K562 (cell line): ENCODE measurements around the gene MGAT5. TPM values are rescaled to one million over a fixed set of nuclear protein-coding genes. Genes with fewer than 3 reads are reported as not detected.

ENCODE experiments used
- ATAC-seq: fragments of 200-7000 bp; cut with Tn5 transposase; 3 replicates; pipeline ENCODE4 v1.9.1; 2020; ENCODE audit warnings: moderate library complexity
- BruUV-seq: library from RNA; stranded (reverse); fragments of 400-500 nt; replicated peaks from 2 replicates; lab custom pipeline; 2021; lab: Mats Ljungman, UMichigan
- CTCF ChIA-PET: fragments of 300-600 bp; formaldehyde crosslinking; extraction: SDS; loops from one replicate; lab custom pipeline; 2021; ENCODE audit warnings: low intra/inter-chr PET ratio; lab: Yijun Ruan, JAX
- POLR2A ChIA-PET: fragments of 300-600, 350-650 bp; sonication (Branson Sonifier 250); formaldehyde crosslinking; extraction: SDS; loops from one replicate; lab custom pipeline; 2021; ENCODE audit warnings: antibody characterized with exemption, inconsistent platforms; lab: Yijun Ruan, JAX
- DNase-seq, 4 experiments: peaks; one replicate each; pipeline versions ENCODE4 v3.0.0 to v3.0.0-alpha.2; 2011 to 2018; ENCODE audit warnings: low spot score in 3 of 4, mixed read lengths in 3 of 4; ENCODE audit errors: extremely low read depth in 1 of 4
- FAIRE-seq: peaks from 2 replicates; lab custom pipeline; 2011; peaks lifted over from hg19 to GRCh38; lab: Jason Lieb, UNC
- H2AFZ ChIP-seq: 2 replicates; pipeline ENCODE4 v1.6.0; 2011; ENCODE audit warnings: low read depth, low read length, control low read depth, inconsistent platforms
- H3K27ac ChIP-seq: fragments of 200-600 bp; 3 replicates; pipeline ENCODE4 v1.8.0; 2011; ENCODE audit warnings: low read depth, mild to moderate bottlenecking, control low read depth, inconsistent platforms, low read length, moderate library complexity, mixed read lengths; ENCODE audit errors: extremely low read depth
- H3K27me3 ChIP-seq, 2 experiments: fragments of 300-600 bp in 1 of 2; 2 replicates in 1 of 2; 3 replicates in 1 of 2; pipeline versions ENCODE4 v1.6.0 to v1.8.0; 2011; ENCODE audit warnings: inconsistent platforms in 2 of 2, low read length in 2 of 2, mild to moderate bottlenecking in 1 of 2, mixed read lengths in 1 of 2, moderate library complexity in 1 of 2; ENCODE audit not compliant: control insufficient read depth in 2 of 2, insufficient read depth in 2 of 2
- H3K36me3 ChIP-seq: fragments of 300-600 bp; 3 replicates; pipeline ENCODE4 v1.8.0; 2011; ENCODE audit warnings: mild to moderate bottlenecking, low read length, inconsistent platforms; ENCODE audit not compliant: control insufficient read depth, insufficient read depth
- H3K4me1 ChIP-seq, 2 experiments: fragments of 200-600 bp in 1 of 2; replicated peaks in 1 of 2; 2 replicates in 1 of 2; 3 replicates in 1 of 2; pipeline versions ENCODE4 v1.5.1 to v1.8.0; 2011; ENCODE audit warnings: inconsistent platforms in 2 of 2, low read length in 2 of 2, mild to moderate bottlenecking in 1 of 2, mixed read lengths in 1 of 2, moderate library complexity in 1 of 2; ENCODE audit not compliant: control insufficient read depth in 2 of 2, insufficient read depth in 2 of 2
- H3K4me2 ChIP-seq: 2 replicates; pipeline ENCODE4 v1.6.1; 2011; ENCODE audit warnings: low read length, control low read depth, inconsistent platforms, mixed read lengths; ENCODE audit not compliant: insufficient read depth
- H3K4me3 ChIP-seq: fragments of 200-600 bp; sonication (generic), shearing (Covaris generic); 2 replicates; pipeline ENCODE4 v1.5.1; 2016; ENCODE audit warnings: control low read depth, inconsistent platforms
- H3K79me2 ChIP-seq: fragments of 200-600 bp; 3 replicates; pipeline ENCODE4 v1.8.0; 2011; ENCODE audit warnings: low read length, inconsistent platforms; ENCODE audit not compliant: control insufficient read depth, insufficient read depth
- H3K9ac ChIP-seq, 2 experiments: 2 replicates each; pipeline versions ENCODE4 v1.6.0 to v1.6.1; 2011; ENCODE audit warnings: low read depth in 2 of 2, low read length in 2 of 2, control low read depth in 1 of 2, inconsistent platforms in 1 of 2, mild to moderate bottlenecking in 1 of 2, mixed read lengths in 1 of 2; ENCODE audit not compliant: insufficient read depth in 1 of 2
- H3K9me1 ChIP-seq: one replicate; pipeline ENCODE4 v1.6.0; 2011; ENCODE audit warnings: inconsistent platforms, mild to moderate bottlenecking, low read length, moderate library complexity; ENCODE audit not compliant: control insufficient read depth, insufficient read depth
- H3K9me3 ChIP-seq: replicated peaks from 2 replicates; pipeline ENCODE4 v1.5.1; 2011; ENCODE audit warnings: low read depth, low read length, inconsistent platforms; ENCODE audit not compliant: control insufficient read depth, insufficient read depth
- H4K20me1 ChIP-seq: replicated peaks from 2 replicates; pipeline ENCODE4 v1.6.1; 2011; ENCODE audit warnings: low read length, inconsistent platforms, mixed read lengths; ENCODE audit not compliant: control insufficient read depth, insufficient read depth
- ADNP ChIP-seq: fragments of 200-800 bp; sonication (Bioruptor generic); IDR thresholded peaks from 2 replicates; pipeline ENCODE4 v1.6.1; 2016; ENCODE audit warnings: missing genetic modification characterization, missing compliant biosample characterization
- ASH1L ChIP-seq: fragments of 450-650 bp; IDR thresholded peaks from 2 replicates; pipeline ENCODE4 v1.6.1; 2018; ENCODE audit warnings: borderline replicate concordance, mild to moderate bottlenecking, low read depth; ENCODE audit not compliant: partially characterized antibody
- CREM ChIP-seq: IDR thresholded peaks from 2 replicates; pipeline ENCODE4 v1.6.1; 2014; ENCODE audit warnings: antibody characterized with exemption, low read depth
- EP400 ChIP-seq: fragments of 450-650 bp; IDR thresholded peaks from 2 replicates; pipeline ENCODE4 v1.6.1; 2017; ENCODE audit warnings: antibody characterized with exemption, mild to moderate bottlenecking, moderate library complexity
- HIVEP1 ChIP-seq: fragments of 250-450 bp; sonication (Bioruptor Pico); IDR thresholded peaks from 2 replicates; pipeline ENCODE4 v1.4.0; 2020; ENCODE audit warnings: mild to moderate bottlenecking
- PTBP1 ChIP-seq: fragments of 200-400 bp; formaldehyde crosslinking; IDR thresholded peaks from 2 replicates; pipeline ENCODE4 v1.6.1; 2017; ENCODE audit warnings: low read depth, low read length
- SNIP1 ChIP-seq: fragments of 450-650 bp; IDR thresholded peaks from 2 replicates; pipeline ENCODE4 v1.7.1; 2017; ENCODE audit warnings: low read depth, mild to moderate bottlenecking
- SRSF9 ChIP-seq: fragments of 200-400 bp; formaldehyde crosslinking; IDR thresholded peaks from 2 replicates; pipeline ENCODE4 v1.6.1; 2017; ENCODE audit warnings: low read depth, low read length, borderline replicate concordance
- TCF7 ChIP-seq: sonication (generic); IDR thresholded peaks from 2 replicates; pipeline ENCODE4 v1.6.1; 2016; ENCODE audit warnings: antibody characterized with exemption, borderline replicate concordance
- WGBS: fragments of 100-300 bp; shearing (Covaris generic); methylation state at CpG from one replicate; pipeline ENCODE4 v1.1.6; 2016; ENCODE audit warnings: low coverage, mixed read lengths; ENCODE audit not compliant: insufficient coverage; ENCODE audit errors: missing lambda C conversion rate; 5-methylcytosine and 5-hydroxymethylcytosine counted together
- in situ Hi-C: fragments of 300-500 bp; cut with MboI; formaldehyde crosslinking; loops from 4 replicates; pipeline ENCODE4 v1.15.0; 2018; ENCODE audit warnings: inconsistent platforms, mixed read lengths
- intact Hi-C: fragments of 100-400 bp; cut with micrococcal nuclease; formaldehyde crosslinking; loops from 2 replicates; pipeline ENCODE4 v1.14.2; 2022
- polyA plus RNA-seq, 8 experiments: library from polyadenylated mRNA; depleted of rRNA in 4 of 8; stranded (reverse) in 5 of 8; unstranded in 3 of 8; fragments of >200 nt; fragmentation: Nextera tagmentation in 2 of 8; fragmentation: Illumina TruSeq in 1 of 8; extraction: Ambion mirVana in 2 of 8; extraction: Trizol in 1 of 8; gene quantifications; 2 replicates each; pipeline versions ENCODE4 v1.2.1 to v1.2.3, GENCODE V29; 2011 to 2014; ENCODE audit warnings: inconsistent platforms in 1 of 8, missing spikeins in 1 of 8
- total RNA-seq, 7 experiments: library from RNA; depleted of rRNA in 6 of 7; stranded (reverse); fragments of >200 nt in 6 of 7; fragmentation: Illumina TruSeq in 2 of 7; extraction: Trizol in 2 of 7; gene quantifications; 2 replicates each; pipeline versions ENCODE4 v1.2.1 to v1.2.3, GENCODE V29; 2011 to 2021; ENCODE audit warnings: low replicate concordance in 1 of 7
- TF ChIP-seq, protein P1 (sequence below): sonication (generic); formaldehyde crosslinking; IDR thresholded peaks from 2 replicates; pipeline ENCODE4 v1.8.1; 2023; ENCODE audit warnings: mild to moderate bottlenecking, missing genetic modification reagents
- TF ChIP-seq, protein P2 (sequence below), 3 experiments: fragments of 200-800 bp in 1 of 3; fragments of 250-450 bp in 1 of 3; fragments of 450-650 bp in 1 of 3; sonication (Bioruptor Pico) in 1 of 3; sonication (Bioruptor generic) in 1 of 3; formaldehyde crosslinking in 1 of 3; IDR thresholded peaks; 2 replicates each; pipeline versions ENCODE4 v1.6.1 to v1.8.0; 2016 to 2022; ENCODE audit warnings: mild to moderate bottlenecking in 2 of 3, missing genetic modification characterization in 2 of 3, missing compliant biosample characterization in 1 of 3, moderate library complexity in 1 of 3
- TF ChIP-seq, protein P3 (sequence below): sonication (generic); formaldehyde crosslinking; IDR thresholded peaks from 2 replicates; pipeline ENCODE4 v1.5.0; 2020; ENCODE audit warnings: missing genetic modification reagents
- TF ChIP-seq, protein P4 (sequence below): fragments of 250-450 bp; sonication (Bioruptor Pico); IDR thresholded peaks from 2 replicates; pipeline ENCODE4 v1.8.0; 2022; ENCODE audit warnings: inconsistent platforms

MGAT5 gene
- total and polyA plus RNA-seq, 9 of the 15 experiments (the other 6 are each of a cell fraction or from before 2014, with no cell fraction given): 1.6 to 18.6 (median 11.1) TPM

DNA sequence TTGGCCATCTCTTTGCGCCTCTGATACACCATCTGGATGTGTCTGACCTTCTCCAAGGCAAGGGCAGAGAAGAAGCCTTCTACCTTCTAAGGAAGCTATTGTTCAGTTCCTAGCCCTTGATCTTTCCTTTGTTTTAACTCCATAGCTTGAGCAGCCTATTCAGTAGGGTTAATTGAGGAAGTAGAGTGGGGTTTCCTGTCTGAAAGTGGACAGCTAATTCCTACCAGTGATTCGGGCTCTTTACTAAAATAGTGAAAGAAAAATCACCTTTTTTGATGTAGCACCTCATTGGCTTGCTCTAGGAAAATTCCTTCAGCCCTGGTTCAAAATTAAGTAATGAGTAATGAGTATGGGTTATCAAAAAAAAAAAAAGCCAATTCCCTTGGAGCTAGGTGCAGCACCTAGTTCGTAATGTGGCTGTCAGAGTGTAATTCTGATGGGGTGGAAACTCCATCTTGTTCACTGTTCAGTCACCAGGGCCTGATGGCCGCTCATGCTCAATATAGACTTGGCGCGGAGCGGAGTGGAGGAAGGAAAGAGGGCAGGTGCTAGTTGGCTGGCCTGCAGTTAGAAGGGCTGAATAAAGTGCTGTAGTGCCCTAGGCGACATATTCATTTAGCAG lies 2.9 kb upstream of the MGAT5 start (continued):
- TF ChIP-seq SRSF9 (no peak), ASH1L (no peak), SNIP1 (no peak)
- TF ChIP-seq, all 486 proteins: peak for 0

DNA sequence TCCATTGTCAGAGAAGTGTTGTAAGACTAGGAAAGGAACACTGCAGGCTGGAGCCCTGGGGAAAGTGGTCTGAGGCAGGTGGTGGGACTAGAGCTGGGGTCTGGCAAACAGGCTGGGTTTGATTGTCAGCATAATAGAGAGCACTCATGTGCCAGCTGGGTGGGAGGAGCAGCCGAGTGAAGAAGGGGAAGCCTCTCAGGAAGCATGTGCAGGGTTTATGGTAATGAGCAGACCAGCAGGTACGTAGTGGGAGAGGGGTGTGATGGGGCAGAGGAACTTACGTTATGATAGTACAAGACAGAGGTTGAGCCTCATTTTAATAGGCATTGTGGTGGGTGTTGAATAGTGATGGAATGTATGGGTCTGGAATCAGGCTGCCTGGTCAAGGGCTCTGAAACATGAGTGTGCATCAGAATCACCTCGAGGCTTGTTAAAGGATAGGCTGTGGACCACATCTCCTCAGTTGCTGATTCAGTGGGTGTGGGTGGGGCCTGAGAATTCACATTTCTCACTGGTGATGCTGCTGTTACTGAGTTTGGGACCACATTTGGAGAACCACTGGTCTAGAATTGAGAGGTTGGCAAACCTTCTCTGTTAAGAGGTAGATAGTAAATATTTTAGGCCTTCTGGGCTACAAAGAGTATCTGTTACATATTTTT lies 1.7 kb upstream of the MGAT5 start:
- intact Hi-C loops: no loop called here
- TF ChIP-seq PTBP1 (no peak), ADNP (tag) (no peak), CREM (no peak), EP400 (no peak), TCF7 (no peak), HIVEP1 (no peak)
- TF ChIP-seq, protein P1, sequence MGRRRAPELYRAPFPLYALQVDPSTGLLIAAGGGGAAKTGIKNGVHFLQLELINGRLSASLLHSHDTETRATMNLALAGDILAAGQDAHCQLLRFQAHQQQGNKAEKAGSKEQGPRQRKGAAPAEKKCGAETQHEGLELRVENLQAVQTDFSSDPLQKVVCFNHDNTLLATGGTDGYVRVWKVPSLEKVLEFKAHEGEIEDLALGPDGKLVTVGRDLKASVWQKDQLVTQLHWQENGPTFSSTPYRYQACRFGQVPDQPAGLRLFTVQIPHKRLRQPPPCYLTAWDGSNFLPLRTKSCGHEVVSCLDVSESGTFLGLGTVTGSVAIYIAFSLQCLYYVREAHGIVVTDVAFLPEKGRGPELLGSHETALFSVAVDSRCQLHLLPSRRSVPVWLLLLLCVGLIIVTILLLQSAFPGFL: no peak
- TF ChIP-seq, protein P2, sequence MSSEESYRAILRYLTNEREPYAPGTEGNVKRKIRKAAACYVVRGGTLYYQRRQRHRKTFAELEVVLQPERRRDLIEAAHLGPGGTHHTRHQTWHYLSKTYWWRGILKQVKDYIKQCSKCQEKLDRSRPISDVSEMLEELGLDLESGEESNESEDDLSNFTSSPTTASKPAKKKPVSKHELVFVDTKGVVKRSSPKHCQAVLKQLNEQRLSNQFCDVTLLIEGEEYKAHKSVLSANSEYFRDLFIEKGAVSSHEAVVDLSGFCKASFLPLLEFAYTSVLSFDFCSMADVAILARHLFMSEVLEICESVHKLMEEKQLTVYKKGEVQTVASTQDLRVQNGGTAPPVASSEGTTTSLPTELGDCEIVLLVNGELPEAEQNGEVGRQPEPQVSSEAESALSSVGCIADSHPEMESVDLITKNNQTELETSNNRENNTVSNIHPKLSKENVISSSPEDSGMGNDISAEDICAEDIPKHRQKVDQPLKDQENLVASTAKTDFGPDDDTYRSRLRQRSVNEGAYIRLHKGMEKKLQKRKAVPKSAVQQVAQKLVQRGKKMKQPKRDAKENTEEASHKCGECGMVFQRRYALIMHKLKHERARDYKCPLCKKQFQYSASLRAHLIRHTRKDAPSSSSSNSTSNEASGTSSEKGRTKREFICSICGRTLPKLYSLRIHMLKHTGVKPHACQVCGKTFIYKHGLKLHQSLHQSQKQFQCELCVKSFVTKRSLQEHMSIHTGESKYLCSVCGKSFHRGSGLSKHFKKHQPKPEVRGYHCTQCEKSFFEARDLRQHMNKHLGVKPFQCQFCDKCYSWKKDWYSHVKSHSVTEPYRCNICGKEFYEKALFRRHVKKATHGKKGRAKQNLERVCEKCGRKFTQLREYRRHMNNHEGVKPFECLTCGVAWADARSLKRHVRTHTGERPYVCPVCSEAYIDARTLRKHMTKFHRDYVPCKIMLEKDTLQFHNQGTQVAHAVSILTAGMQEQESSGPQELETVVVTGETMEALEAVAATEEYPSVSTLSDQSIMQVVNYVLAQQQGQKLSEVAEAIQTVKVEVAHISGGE (CRISPR knock-in tag; IDR thresholded peaks at IDR 0.05): no peak
- TF ChIP-seq, protein P3, sequence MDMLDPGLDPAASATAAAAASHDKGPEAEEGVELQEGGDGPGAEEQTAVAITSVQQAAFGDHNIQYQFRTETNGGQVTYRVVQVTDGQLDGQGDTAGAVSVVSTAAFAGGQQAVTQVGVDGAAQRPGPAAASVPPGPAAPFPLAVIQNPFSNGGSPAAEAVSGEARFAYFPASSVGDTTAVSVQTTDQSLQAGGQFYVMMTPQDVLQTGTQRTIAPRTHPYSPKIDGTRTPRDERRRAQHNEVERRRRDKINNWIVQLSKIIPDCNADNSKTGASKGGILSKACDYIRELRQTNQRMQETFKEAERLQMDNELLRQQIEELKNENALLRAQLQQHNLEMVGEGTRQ: no peak
- TF ChIP-seq, protein P4, sequence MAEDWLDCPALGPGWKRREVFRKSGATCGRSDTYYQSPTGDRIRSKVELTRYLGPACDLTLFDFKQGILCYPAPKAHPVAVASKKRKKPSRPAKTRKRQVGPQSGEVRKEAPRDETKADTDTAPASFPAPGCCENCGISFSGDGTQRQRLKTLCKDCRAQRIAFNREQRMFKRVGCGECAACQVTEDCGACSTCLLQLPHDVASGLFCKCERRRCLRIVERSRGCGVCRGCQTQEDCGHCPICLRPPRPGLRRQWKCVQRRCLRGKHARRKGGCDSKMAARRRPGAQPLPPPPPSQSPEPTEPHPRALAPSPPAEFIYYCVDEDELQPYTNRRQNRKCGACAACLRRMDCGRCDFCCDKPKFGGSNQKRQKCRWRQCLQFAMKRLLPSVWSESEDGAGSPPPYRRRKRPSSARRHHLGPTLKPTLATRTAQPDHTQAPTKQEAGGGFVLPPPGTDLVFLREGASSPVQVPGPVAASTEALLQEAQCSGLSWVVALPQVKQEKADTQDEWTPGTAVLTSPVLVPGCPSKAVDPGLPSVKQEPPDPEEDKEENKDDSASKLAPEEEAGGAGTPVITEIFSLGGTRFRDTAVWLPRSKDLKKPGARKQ (CRISPR knock-in tag): no peak

More for the DNA sequence above, 1.7 kb upstream of the MGAT5 start:
- no peak overlapping the region for H2AFZ ChIP-seq
- no peaks in the 10 kb centered on the region for H3K27me3 ChIP-seq
- no peaks in the 10 kb centered on the region for H3K36me3 ChIP-seq
- 55% methylated on average over 4 of the region's 4 CpGs for WGBS
- ChIA-PET CTCF (no interaction called here), POLR2A (interaction anchor here (0.6 kb wide), 1 partner anchor 45 kb away, joined by 4 read pairs; no protein-coding TSS in a partner anchor)
- no peaks in the 10 kb centered on the region; a peak in 1 of 5 replicates for H3K4me1 ChIP-seq
- H4K20me1 ChIP-seq: no peaks in the 10 kb centered on the region
- in situ Hi-C loops: no loop called here
- H3K27ac ChIP-seq: no peak overlapping the region
- H3K4me2 ChIP-seq: no peak overlapping the region
- H3K4me3 ChIP-seq: no peak overlapping the region
- no peak for DNase-seq
- no peaks in the 10 kb centered on the region for H3K9me3 ChIP-seq
- H3K79me2 ChIP-seq: no peaks in the 10 kb centered on the region
- FAIRE-seq: no peak
- BruUV-seq: no TSS peak
- no peaks in the 10 kb centered on the region for H3K9me1 ChIP-seq
- ATAC-seq: no peak
- H3K9ac ChIP-seq: no peak overlapping the region
